Neutrophil (primary cell): Measurements from ENCODE around the gene PCDHGB6.

Source experiments
- H3K27ac ChIP-seq: fragments of 200-600 bp; sonication (generic); 2 replicates; pipeline ENCODE4 v1.5.1; 2016; ENCODE audit warnings: mild to moderate bottlenecking, moderate library complexity
- H3K27me3 ChIP-seq: fragments of 200-600 bp; sonication (generic); 2 replicates; pipeline ENCODE4 v1.6.0; 2016; ENCODE audit warnings: mild to moderate bottlenecking
- H3K36me3 ChIP-seq: fragments of 200-600 bp; sonication (generic); 2 replicates; pipeline ENCODE4 v1.5.1; 2017
- H3K4me1 ChIP-seq, 2 experiments: fragments of 200-600 bp in 1 of 2; sonication (generic) in 1 of 2; 1 replicate in 1 of 2; 2 replicates in 1 of 2; pipeline versions ENCODE4 v1.5.1 to v1.6.1; 2013 to 2016; ENCODE audit warnings: low read depth in 1 of 2, low read length in 1 of 2, mild to moderate bottlenecking in 1 of 2, moderate library complexity in 1 of 2; ENCODE audit not compliant: control insufficient read depth in 1 of 2, insufficient read depth in 1 of 2
- H3K4me3 ChIP-seq, 2 experiments: fragments of 200-600 bp in 1 of 2; sonication (generic) in 1 of 2; 1 replicate in 1 of 2; 2 replicates in 1 of 2; pipeline ENCODE4 v1.5.1; 2013 to 2016; ENCODE audit warnings: low read depth in 1 of 2, low read length in 1 of 2, mild to moderate bottlenecking in 1 of 2, moderate library complexity in 1 of 2
- H3K9me3 ChIP-seq: fragments of 200-600 bp; sonication (generic); 2 replicates; pipeline ENCODE4 v1.5.1; 2016
- CTCF ChIP-seq: fragments of 200-600 bp; sonication (generic); IDR thresholded peaks from 2 replicates; pipeline ENCODE4 v1.5.1; 2016; ENCODE audit warnings: antibody characterized with exemption

PCDHGB6 gene

DNA sequence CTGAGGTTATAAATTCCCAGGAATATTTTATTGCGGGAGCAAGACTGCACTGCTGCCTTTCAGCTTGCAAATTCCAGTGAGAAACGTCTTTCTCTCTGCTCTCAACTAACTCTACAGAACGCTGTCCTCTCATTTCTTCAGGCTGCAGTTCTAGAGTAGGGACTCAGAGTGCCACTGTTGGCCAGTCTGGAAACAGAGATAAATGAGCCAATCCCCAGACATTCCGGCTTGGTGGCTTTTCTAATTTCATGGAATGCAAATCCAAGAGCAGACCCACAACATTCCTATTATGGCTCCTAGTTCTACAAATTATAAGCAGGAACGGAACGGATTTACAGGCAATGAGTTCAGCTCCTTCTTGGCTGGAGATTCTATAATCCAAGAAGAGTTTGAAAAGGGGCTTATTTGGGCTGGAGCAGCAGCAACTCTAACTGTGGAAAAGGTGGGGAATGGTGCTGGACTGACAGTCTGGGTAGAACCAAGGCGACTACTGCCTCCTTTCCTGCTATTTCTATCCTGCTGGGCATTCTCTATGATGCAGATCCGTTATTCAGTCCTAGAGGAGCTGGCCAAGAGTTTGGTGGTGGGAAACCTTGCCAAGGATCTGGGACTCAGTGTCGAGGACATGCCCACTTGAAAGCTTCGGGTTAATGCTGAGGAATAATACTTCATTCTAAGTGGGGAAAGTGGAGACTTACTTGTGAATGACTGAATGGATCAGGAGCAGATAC, 31.8 kb downstream of the PCDHGB6 start:
- Histone ChIP-seq H3K36me3 (no peaks in the 10 kb centered on the region), H3K9me3 (no peaks in the 10 kb centered on the region), H3K27ac (no peak overlapping the region), H3K4me1 (no peaks in the 10 kb centered on the region), H3K27me3 (peaks cover 83% of the 10 kb centered on the region), H3K4me3 (no peak overlapping the region)
- TF ChIP-seq CTCF, result no peak

DNA sequence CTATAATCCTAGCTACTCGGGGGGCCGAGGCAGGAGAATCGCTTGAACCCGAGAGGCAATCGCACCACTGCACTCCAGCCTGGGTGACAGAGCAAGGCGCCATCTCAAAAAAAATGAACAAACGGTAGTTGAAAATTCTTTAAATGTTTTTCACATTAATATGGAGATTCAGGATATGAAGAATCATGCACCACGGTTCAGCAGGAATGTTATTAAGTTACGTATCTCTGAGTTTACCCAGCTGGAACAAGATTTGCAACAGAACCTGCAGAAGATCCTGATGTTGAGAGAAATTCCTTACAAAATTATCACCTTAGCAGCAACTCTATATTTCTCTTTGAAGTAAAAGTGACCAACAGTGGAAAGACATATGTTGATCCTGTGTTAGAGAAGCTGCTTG, 32.5 kb downstream of the PCDHGB6 start:
- peaks cover 83% of the 10 kb centered on the region for H3K27me3 ChIP-seq
- no peaks in the 10 kb centered on the region for H3K36me3 ChIP-seq
- H3K27ac ChIP-seq, result no peak overlapping the region
- H3K4me1 ChIP-seq, result no peaks in the 10 kb centered on the region
- TF ChIP-seq CTCF, result no peak
- H3K4me3 ChIP-seq, result no peak overlapping the region
- H3K9me3 ChIP-seq, result no peaks in the 10 kb centered on the region

GRCh38 chr5:141441571-141442170, 33.9 kb downstream of the PCDHGB6 start:
- Histone ChIP-seq H3K4me3 (no peak overlapping the region), H3K9me3 (no peaks in the 10 kb centered on the region), H3K36me3 (no peaks in the 10 kb centered on the region), H3K27me3 (peaks cover 83% of the 10 kb centered on the region), H3K4me1 (no peaks in the 10 kb centered on the region), H3K27ac (no peak overlapping the region)
- no peak for TF ChIP-seq CTCF
